Left forelimb (tissue), 1 donor: ENCODE results near the gene GATC.

Experiments
- DNase-seq: peaks from one replicate; pipeline ENCODE4 v3.0.0-alpha.2; 2018; ENCODE audit warnings: low spot score

GATC gene, protein sequence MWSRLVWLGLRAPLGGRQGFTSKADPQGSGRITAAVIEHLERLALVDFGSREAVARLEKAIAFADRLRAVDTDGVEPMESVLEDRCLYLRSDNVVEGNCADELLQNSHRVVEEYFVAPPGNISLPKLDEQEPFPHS

DNA sequence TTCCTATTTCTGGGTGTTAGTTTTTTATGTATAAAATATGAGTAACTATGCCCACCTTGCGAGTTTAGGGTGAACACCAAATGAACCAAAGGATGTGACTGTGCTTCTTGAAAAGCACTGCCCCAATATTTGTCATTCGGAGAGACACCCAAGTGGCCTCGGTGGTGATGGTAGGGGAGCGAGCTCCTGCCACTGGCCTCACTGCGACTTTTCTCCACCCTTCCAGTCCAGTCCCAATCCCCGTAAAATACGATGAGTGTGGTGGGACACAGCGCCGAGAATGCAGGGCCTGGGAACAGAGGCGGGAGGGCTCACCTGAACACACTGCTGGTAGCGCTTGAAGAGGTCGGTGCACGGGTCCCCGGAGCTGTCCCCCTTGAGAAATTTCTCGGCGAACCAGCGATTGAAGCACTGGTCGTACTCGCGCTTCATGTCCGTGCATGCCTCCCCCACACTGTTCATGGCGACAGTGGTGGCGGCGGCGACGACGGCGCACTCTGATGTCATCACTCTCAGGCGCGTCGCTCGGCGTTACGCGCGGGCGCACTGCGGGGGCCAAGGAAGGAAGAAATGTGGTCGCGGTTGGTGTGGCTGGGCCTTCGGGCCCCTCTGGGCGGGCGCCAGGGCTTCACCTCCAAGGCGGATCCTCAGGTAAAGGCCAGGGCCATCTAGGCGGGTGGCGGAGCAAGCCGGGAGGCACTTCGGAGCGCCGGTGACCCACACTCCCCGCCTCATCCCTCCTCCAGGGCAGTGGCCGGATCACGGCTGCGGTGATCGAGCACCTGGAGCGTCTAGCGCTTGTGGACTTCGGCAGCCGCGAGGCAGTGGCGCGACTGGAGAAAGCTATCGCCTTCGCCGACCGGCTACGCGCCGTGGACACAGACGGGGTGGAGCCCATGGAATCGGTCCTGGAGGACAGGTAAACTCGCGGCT is at the start of gene GATC, which contains the start of gene TRIAP1:
GATC (plus strand) TSS at position 534 of the 933 bp plus-strand sequence; CDS start at position 571, 37 bp downstream.
TRIAP1 (minus strand) TSS at position 474 of the 933 bp plus-strand sequence; CDS start at position 462, 12 bp downstream.
- DNase-seq = peak; percentile 95

DNA sequence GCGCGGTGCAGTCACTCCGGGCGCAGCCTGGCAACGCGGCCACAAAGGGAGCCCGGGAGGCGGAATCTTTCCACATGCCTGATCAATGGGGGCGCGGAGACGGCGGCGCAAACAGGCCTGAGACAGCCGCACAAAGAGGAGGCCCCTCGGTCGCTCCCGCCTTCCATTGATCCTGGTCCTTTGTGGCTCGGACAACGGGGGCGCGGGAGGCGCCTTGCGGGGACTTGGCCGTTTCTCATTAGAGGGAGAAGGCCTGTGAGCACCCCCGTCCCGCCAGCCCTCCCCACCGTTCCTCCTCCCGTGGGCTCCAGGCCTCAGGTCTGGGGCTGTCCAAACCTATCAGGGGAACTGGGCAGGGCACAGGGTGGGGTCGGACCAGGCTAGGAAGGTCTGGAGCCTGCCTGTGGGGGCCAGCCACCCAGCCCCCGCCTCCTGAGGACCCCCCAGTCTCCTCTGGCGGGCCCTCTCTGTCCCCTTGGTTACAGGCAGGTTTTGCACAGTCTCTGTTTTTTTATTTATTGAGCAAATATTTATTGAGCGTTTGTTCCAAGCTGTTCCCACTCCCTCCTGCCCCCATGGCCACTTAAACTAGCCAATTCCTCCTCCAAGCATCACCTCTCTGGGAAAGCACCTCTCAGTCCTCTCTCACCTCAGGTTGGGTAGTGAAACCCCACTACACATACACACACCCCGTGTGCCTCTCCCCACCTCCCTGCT is 48.3 kb upstream of the GATC start:
- DNase-seq = no peak

DNA sequence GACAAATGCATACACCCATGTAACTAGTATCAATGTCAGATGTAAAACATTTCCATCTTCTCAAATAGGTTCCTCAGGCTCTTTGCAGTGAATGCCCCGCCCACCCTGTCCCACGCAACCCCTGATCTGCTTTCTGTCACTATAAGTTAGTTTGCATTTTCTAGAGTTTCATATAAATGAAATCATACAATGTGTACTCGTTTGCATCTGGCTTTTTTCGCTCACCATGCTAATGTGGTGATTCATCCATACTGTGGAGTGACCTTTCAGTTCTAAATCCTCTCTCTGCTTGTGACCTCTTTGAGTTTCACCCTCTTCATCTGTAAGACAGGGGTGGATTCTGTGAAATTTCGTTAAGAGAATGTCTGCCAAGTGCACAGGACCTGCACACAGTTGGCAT is 46.7 kb upstream of the GATC start:
- DNase-seq = no peak

GRCh38 chr12:120402217-120402616 is 44.0 kb upstream of the GATC start:
- no peak for DNase-seq

- no peak for DNase-seq
Measured at GRCh38 chr12:120403869-120404268, 42.4 kb upstream of the GATC start.

DNA sequence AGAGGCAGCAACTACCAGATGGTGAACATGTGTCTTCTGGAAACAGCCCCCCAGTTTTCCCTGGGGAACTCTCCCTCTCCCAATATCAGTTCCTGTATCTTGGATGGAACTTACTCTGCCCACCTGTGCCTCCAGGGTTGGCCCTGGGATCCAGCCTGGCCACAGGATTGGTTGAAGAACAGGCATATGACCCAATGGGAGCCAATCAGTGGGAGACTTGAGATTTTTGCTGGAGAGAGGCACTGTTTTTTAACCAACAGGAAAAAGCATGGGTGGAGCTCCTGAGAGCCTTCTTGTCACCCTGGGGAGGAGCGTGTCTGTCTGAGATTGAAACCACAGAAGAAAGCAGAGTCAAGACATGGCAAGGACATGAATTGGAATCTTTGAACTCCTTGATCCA is 42.0 kb upstream of the GATC start:
- DNase-seq = no peak

GRCh38 chr12:120406069-120406468 is 40.2 kb upstream of the GATC start:
- DNase-seq = no peak

DNA sequence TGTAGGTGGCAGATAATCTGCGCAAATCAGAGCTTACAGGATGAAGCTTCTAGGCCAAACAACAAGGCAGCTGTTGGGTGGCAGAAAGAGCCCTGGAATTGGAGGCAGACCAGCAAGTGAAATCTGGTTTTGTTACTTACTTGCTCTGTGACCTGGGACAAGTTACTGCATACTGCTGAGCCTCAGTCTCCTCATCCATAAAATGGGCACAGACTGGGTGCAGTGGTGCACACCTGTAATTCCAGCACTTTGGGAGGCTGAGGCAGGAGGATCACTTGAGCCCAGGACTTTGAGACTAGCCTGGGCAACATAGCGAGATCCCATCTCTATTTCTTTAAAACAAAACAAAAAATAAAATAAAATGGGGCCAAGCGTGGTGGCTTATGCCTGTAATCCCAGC is 39.7 kb upstream of the GATC start:
- DNase-seq = no peak

DNA sequence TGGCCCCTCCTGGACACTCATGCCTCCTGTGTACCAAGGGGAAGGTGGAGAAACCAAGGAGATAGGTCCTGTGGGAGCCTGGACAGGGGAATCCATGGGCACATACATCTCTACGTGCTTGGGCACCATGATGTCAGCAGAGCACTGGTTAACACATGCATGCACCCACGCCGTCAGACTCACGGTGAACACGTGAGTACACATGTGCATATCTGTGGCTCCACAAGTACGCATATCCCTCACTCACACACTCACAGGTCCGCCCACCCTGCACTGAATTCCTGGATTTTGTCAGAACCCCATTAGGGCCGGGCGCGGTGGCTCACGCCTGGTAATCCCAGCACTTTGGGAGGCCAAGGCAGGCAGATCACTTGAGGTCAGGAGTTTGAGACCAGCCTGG is 37.5 kb upstream of the GATC start:
- DNase-seq = no peak

DNA sequence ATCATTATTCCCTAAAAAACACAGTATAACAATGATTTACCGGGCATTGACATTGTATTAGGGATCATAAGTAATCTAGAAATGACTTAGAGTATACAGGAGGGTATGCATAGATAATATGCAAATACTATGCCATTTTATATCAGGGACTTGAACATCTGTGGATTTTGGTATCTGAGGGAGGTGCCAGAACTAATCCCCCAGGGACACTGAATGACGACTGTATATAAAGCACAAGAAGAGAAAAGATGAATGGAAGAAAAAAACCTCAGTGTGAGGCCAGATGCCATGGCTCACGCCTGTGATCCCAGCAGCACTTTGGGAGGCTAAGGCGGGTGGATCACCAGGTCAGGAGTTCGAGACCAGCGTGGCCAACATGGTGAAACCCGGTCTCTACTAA is 33.8 kb upstream of the GATC start:
- DNase-seq = no peak

GRCh38 chr12:120413901-120414695 is 32.1 kb upstream of the GATC start:
- DNase-seq = no peak

GRCh38 chr12:120416490-120417216 is 29.6 kb upstream of the GATC start:
- DNase-seq = no peak

DNA sequence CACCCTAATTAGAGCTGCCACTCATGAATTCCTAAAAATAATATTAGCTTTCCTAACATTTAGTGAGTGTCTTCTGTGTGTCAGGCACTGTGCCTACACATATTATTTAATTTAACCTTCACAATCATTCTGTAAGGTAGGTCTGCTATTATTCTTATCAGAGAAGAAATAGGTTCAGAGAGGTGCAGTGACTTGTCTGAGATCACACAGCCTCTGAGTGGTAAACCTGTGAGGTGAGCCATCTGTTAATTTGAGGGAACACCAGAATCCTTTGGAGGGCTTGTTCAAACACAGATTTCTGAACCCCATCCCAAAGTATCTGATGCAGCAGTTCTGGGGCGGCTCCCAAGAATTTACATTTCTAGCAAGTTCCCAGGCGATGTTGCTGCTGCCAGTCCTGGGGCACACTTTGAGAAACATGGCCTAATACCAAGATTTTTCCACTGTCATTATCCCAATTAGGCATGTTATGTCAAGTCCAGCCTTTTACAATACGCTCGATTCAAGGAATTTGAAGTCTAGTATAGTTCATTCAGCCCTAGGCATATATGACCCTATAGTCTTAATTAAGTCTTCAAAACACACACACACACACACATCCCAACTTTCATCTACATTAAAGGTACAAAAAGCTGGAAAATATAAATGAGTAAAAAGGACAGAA is 28.2 kb upstream of the GATC start:
- DNase-seq = no peak

GRCh38 chr12:120421701-120422100 is 24.5 kb upstream of the GATC start:
- no peak for DNase-seq

DNA sequence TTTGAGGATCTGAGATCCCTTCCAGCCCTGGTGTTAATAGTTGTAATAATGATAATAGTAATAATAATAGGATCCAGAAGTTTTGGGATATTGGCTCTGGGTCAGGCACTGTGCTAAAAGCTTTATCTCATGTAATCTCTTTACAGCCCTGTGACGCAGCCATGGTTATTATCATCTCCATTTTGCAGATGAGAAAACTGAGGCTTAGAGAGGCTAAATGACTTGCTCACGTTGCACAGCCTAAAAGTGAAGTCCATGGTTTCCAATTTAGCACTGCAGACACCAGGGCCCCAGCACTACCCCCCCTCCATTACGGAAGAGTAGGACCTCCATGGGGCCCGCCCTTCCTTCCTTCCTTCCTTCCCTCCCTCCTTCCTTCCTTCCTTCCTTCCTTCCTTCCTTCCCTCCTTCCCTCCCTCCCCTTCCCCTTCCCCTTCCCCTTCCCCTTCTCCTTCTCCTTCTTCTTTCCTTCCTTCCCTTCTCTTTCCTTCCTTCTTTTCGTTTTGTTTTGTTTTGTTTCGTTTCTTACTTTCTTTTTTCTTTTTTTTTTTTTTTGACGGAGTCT is 23.3 kb upstream of the GATC start:
- no peak for DNase-seq

- no peak for DNase-seq
Measured at GRCh38 chr12:120425797-120426196, 20.4 kb upstream of the GATC start.

DNA sequence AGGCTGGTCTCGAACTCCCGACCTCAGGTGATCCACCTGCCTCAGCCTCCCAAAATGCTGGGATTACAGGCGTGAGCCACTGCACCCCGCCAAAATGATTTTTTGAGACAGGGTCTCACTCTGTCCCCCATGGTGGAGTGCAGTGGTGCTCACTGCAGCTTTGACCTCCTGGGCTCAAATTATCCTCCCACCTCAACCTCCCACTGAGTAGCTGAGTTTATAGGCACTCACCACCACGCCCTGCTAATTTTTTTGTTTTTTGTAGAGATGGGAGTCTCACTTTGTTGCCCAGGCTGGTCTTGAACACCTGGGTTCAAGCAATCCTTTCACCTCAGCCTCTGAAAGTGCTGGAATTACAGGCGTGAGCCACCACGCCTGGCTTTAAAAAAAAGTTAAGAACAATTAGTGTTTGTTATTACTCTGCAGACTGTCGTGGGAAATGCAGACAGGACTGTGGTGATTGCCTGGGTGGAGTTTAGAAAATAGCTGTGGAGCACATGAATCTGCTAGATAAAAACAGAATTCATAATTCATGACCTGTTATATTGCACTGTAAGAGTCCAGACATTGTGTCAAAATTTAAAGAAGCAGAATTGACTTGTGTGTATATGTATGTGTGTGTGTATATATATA is 17.5 kb upstream of the GATC start:
- no peak for DNase-seq

DNA sequence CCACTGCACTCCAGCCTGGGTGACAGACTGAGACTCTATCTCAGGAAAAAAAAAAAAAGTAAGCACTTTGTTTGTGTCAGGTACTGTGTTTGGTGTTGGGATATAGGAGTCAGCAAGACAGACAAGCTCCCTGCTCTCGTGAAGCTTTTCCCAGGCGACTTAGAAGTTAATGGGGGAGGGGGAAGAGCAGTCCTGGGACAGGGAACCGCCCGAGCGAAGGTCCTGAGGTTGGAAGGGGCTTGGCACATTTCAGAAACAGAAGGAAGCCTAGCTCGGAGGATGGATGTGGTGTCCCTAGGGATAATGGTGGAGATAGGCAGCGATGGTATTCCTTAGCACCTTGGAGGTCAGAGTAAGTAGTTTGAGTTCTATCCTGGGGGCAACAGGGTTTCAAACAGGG is 16.9 kb upstream of the GATC start:
- no peak for DNase-seq

- no peak for DNase-seq
Measured at GRCh38 chr12:120432772-120433525, 13.3 kb upstream of the GATC start.
